DND-41 (cell line): ENCODE data around the gene MACROD2.
"Not testable (repeated sequence)": the region's sequence is repeated elsewhere in the genome, so short reads cannot be mapped to it uniquely, and the experiment has no call there.

Experiments
- ATAC-seq: fragments of 200-7000 bp; cut with Tn5 transposase; 3 replicates; pipeline ENCODE4 v1.9.1; 2021; ENCODE audit warnings: low read depth; ENCODE audit not compliant: insufficient read depth
- DNase-seq: peaks from one replicate; pipeline ENCODE4 v3.0.0-alpha.2; 2020
- H2AFZ ChIP-seq: 2 replicates; pipeline ENCODE4 v1.6.0; 2012; ENCODE audit warnings: low read depth, low read length
- H3K27ac ChIP-seq: 2 replicates; pipeline ENCODE4 v1.5.1; 2012; ENCODE audit warnings: low read length, inconsistent platforms
- H3K27me3 ChIP-seq: fragments of 200-600 bp; sonication (generic); 2 replicates; pipeline ENCODE4 v1.6.0; 2012; ENCODE audit warnings: low read length, mild to moderate bottlenecking, inconsistent platforms; ENCODE audit not compliant: insufficient read depth, poor library complexity
- H3K36me3 ChIP-seq: 2 replicates; pipeline ENCODE4 v1.5.1; 2012; ENCODE audit warnings: low read length, inconsistent platforms; ENCODE audit not compliant: insufficient read depth
- H3K4me1 ChIP-seq: 2 replicates; pipeline ENCODE4 v1.5.1; 2012; ENCODE audit warnings: mild to moderate bottlenecking, low read length; ENCODE audit not compliant: insufficient read depth
- H3K4me2 ChIP-seq: 2 replicates; pipeline ENCODE4 v1.6.0; 2012; ENCODE audit warnings: mild to moderate bottlenecking, moderate library complexity, low read length, inconsistent platforms; ENCODE audit not compliant: insufficient read depth
- H3K4me3 ChIP-seq, 2 experiments: fragments of 200-600 bp in 1 of 2; shearing (Covaris generic) in 1 of 2; 2 replicates each; pipeline ENCODE4 v1.5.1; 2012 to 2016; ENCODE audit warnings: inconsistent platforms in 2 of 2, low read length in 2 of 2, mild to moderate bottlenecking in 2 of 2, low read depth in 1 of 2, moderate library complexity in 1 of 2
- H3K79me2 ChIP-seq: 2 replicates; pipeline ENCODE4 v1.6.0; 2012; ENCODE audit warnings: low read length, inconsistent platforms; ENCODE audit not compliant: insufficient read depth
- H3K9ac ChIP-seq: 2 replicates; pipeline ENCODE4 v1.6.0; 2012; ENCODE audit warnings: low read depth, mild to moderate bottlenecking, inconsistent platforms, low read length, moderate library complexity
- H3K9me3 ChIP-seq: 2 replicates; pipeline ENCODE4 v1.5.1; 2012; ENCODE audit warnings: low read length, moderate library complexity, mild to moderate bottlenecking, inconsistent platforms; ENCODE audit not compliant: insufficient read depth, severe bottlenecking
- H4K20me1 ChIP-seq: 2 replicates; pipeline ENCODE4 v1.6.0; 2012; ENCODE audit warnings: low read length; ENCODE audit not compliant: insufficient read depth
- EZH2 ChIP-seq: IDR thresholded peaks from 3 replicates; pipeline ENCODE4 v1.6.1; 2012; ENCODE audit warnings: borderline replicate concordance, low read depth, mild to moderate bottlenecking, moderate library complexity, low read length, inconsistent platforms; ENCODE audit not compliant: severe bottlenecking
- TF ChIP-seq, protein P1 (sequence below): IDR thresholded peaks from 2 replicates; pipeline ENCODE4 v1.5.1; 2012; ENCODE audit warnings: borderline replicate concordance, low read length, moderate library complexity, mild to moderate bottlenecking; ENCODE audit not compliant: poor library complexity, severe bottlenecking; ENCODE audit errors: extremely low read depth

Gene MACROD2

DNA sequence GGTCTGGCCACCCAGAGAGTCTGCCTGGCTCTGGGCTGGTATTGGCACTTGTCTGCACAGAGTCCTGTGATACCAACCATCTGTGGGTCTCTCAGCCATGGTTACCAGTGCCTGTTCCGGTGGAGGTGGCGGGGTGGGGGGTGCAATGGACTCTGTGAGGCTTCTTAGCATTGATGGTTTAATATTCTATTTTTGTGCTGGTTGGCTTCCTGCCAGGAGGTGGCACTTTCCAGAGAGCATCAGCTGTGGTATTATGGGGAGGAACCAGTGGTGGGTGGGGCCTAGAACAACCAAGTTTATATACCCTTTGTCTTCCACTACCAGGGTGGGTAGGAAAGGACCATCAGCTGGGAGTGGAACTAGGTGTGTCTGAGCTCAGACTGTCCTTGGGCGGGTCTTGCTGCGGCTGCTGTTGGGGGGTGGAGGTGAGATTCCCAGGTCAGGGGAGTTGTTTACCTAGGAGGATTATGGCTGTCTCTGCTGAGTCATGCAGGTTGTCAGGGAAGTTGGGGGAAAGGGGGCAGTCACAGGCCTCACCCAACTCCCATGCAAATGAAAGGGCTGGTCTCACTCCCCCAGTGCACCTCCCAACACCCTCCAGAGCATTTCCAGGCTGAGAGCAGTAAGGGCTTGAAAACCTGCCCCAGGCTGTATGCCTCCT lies 224.6 kb downstream of the MACROD2 start:
- H3K27ac ChIP-seq, result no peak overlapping the region
- no peaks in the 10 kb centered on the region for H4K20me1 ChIP-seq
- ATAC-seq (no peak; the same call in 2 of the 3 replicates), DNase-seq (no peak)
- H3K4me2 ChIP-seq, result no peak overlapping the region
- no peaks in the 10 kb centered on the region for H3K9me3 ChIP-seq
- H3K4me3 ChIP-seq, result no peak overlapping the region
- no peaks in the 10 kb centered on the region for H3K79me2 ChIP-seq
- peaks cover 8% of the 10 kb centered on the region for H3K27me3 ChIP-seq
- TF ChIP-seq, protein P1, sequence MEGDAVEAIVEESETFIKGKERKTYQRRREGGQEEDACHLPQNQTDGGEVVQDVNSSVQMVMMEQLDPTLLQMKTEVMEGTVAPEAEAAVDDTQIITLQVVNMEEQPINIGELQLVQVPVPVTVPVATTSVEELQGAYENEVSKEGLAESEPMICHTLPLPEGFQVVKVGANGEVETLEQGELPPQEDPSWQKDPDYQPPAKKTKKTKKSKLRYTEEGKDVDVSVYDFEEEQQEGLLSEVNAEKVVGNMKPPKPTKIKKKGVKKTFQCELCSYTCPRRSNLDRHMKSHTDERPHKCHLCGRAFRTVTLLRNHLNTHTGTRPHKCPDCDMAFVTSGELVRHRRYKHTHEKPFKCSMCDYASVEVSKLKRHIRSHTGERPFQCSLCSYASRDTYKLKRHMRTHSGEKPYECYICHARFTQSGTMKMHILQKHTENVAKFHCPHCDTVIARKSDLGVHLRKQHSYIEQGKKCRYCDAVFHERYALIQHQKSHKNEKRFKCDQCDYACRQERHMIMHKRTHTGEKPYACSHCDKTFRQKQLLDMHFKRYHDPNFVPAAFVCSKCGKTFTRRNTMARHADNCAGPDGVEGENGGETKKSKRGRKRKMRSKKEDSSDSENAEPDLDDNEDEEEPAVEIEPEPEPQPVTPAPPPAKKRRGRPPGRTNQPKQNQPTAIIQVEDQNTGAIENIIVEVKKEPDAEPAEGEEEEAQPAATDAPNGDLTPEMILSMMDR, result no peak
- no peak overlapping the region for H3K9ac ChIP-seq
- H3K4me1 ChIP-seq, result no peaks in the 10 kb centered on the region
- no peak overlapping the region for H2AFZ ChIP-seq
- H3K36me3 ChIP-seq, result no peaks in the 10 kb centered on the region

DNA sequence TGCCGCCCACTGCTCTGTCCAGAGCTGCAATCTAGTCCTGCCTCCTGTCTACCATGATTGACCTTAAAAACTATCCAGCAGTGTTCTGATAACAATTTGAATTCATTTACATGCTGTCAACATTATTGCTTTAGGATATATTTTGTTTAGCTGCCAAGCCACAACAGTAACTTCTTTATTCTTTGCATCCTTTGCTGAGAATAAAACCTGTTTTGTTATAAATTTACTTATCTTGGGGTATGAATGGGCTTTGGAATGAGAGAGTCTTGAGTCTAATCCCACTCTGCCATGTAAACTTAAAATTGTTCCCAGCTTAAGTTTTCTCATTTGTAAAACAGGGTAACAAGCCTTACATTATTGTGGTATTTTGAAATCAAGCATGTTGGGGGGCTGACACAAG lies 225.7 kb downstream of the MACROD2 start:
- Histone ChIP-seq H3K27me3 (peaks cover 8% of the 10 kb centered on the region), H2AFZ (no peak overlapping the region), H3K4me3 (no peak overlapping the region), H3K79me2 (no peaks in the 10 kb centered on the region), H3K9me3 (no peaks in the 10 kb centered on the region), H3K4me2 (no peak overlapping the region), H3K4me1 (no peaks in the 10 kb centered on the region), H4K20me1 (no peaks in the 10 kb centered on the region), H3K27ac (no peak overlapping the region), H3K36me3 (no peaks in the 10 kb centered on the region), H3K9ac (no peak overlapping the region)
- DNase-seq (no peak), ATAC-seq (no peak)
- TF ChIP-seq, protein P1, result no peak
- TF ChIP-seq EZH2, result no peak

DNA sequence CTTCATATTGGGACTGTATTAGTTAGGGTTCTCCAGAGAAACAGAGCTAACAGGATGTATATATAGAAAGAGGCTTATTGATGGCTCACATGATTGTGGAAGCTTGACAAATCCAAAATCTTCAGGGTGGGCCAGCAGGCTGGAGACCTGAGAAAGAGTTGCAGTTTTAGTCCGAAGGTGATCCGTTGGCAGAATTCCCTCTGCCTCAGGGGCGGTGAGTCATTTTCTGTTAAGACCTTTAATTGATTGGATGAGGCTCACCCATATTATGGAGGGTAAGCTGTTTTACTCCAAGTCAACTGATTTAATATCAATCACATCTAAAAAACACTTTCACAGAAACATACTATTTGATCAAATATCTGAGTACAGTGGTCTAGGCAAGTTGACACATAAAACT lies 228.5 kb downstream of the MACROD2 start:
- Histone ChIP-seq H3K9ac (no peak overlapping the region), H3K9me3 (no peaks in the 10 kb centered on the region), H2AFZ (no peak overlapping the region), H3K36me3 (no peaks in the 10 kb centered on the region), H4K20me1 (no peaks in the 10 kb centered on the region), H3K4me1 (no peaks in the 10 kb centered on the region), H3K4me3 (no peak overlapping the region), H3K27me3 (peaks cover 8% of the 10 kb centered on the region), H3K27ac (no peak overlapping the region), H3K79me2 (no peaks in the 10 kb centered on the region), H3K4me2 (no peak overlapping the region)
- TF ChIP-seq, protein P1, result no peak
- TF ChIP-seq EZH2, result no peak
- DNase-seq (no peak), ATAC-seq (no peak)

DNA sequence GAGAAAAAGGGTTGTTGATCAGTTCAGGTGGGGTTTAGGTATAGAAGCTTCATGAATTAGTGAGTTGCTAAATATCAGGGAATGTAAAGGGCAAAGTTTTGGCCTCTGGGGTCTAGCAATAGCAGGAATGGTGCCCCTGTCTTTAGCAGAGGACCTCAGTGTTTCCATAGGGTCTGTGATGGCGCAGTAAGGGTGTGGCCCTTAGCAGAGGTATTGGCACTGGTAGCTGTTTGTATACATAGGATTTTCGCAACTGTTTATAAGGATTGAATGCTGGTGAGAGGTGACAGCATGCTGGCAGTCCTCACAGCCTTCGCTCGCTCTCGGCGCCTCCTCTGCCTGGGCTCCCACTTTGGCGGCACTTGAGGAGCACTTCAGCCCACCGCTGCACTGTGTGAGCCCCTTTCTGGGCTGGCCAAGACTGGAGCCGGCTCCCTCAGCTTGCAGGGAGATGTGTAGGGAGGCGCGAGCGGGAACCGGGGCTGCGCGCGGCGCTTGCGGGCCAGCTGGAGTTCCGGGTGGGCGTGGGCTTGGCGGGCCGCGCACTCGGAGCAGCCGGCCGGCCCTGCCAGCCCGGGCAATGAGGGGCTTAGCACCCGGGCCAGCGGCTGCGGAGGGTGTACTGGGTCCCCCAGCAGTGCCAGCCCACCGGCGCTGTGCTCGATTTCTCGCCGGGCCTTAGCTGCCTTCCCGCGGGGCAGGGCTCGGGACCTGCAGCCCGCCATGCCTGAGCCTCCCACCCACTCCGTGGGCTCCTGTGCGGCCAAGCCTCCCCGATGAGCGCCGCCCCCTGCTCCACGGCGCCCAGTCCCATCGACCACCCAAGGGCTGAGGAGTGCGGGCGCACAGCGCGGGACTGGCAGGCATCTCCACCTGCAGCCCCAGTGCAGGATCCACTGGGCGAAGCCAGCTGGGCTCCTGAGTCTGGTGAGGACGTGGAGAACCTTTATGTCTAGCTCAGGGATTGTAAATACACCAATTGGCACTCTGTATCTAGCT lies 231.0 kb downstream of the MACROD2 start:
- H3K4me1 ChIP-seq, H3K79me2 ChIP-seq, H3K9me3 ChIP-seq, DNase-seq, H3K36me3 ChIP-seq, H2AFZ ChIP-seq, ATAC-seq, H3K4me3 ChIP-seq, H4K20me1 ChIP-seq, H3K27me3 ChIP-seq, H3K27ac ChIP-seq, H3K4me2 ChIP-seq, H3K9ac ChIP-seq: not testable (repeated sequence)
